ENCODE results near the gene CLCN2. TPM values are rescaled to one million over a fixed set of nuclear protein-coding genes. Genes with fewer than 3 reads are reported as not detected.

CLCN2 gene
- total RNA-seq, 1 experiment from 2014 or later: 22.6 TPM

GRCh38 chr3:184328516-184328915 is 32.9 kb downstream of the CLCN2 start:
- Mint-ChIP-seq H3K36me3 (peaks cover 96% of the 10 kb centered on the region), H3K4me1 (no peaks in the 10 kb centered on the region), H3K27me3 (ENCODE audit: low read depth) (no peaks in the 10 kb centered on the region), H3K9me3 (no peaks in the 10 kb centered on the region), H3K4me3 (no peak overlapping the region), H3K27ac (no peak overlapping the region)
- ChIA-PET POLR2A (no interaction called here), CTCF (no interaction called here)
- DNase-seq (ENCODE audit: low spot score) (no peak), ATAC-seq (no peak)
- TF ChIP-seq, protein P1, sequence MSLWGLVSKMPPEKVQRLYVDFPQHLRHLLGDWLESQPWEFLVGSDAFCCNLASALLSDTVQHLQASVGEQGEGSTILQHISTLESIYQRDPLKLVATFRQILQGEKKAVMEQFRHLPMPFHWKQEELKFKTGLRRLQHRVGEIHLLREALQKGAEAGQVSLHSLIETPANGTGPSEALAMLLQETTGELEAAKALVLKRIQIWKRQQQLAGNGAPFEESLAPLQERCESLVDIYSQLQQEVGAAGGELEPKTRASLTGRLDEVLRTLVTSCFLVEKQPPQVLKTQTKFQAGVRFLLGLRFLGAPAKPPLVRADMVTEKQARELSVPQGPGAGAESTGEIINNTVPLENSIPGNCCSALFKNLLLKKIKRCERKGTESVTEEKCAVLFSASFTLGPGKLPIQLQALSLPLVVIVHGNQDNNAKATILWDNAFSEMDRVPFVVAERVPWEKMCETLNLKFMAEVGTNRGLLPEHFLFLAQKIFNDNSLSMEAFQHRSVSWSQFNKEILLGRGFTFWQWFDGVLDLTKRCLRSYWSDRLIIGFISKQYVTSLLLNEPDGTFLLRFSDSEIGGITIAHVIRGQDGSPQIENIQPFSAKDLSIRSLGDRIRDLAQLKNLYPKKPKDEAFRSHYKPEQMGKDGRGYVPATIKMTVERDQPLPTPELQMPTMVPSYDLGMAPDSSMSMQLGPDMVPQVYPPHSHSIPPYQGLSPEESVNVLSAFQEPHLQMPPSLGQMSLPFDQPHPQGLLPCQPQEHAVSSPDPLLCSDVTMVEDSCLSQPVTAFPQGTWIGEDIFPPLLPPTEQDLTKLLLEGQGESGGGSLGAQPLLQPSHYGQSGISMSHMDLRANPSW (CRISPR knock-in tag; conservative IDR thresholded peaks at IDR 0.05; ENCODE audit: low read depth): no peak
- TF ChIP-seq ZNF263 (CRISPR knock-in tag; IDR thresholded peaks at IDR 0.05; ENCODE audit: low read depth) (no peak), CTCF (IDR thresholded peaks at IDR 0.05) (no peak), ATF3 (CRISPR knock-in tag; conservative IDR thresholded peaks at IDR 0.05) (no peak), TEAD4 (CRISPR knock-in tag; IDR thresholded peaks at IDR 0.05) (no peak), FOXP1 (CRISPR knock-in tag; IDR thresholded peaks at IDR 0.05; ENCODE audit: borderline replicate concordance) (no peak), FOXK1 (CRISPR knock-in tag; IDR thresholded peaks at IDR 0.05) (no peak), JUN (CRISPR knock-in tag; IDR thresholded peaks at IDR 0.05) (no peak), JAZF1 (CRISPR knock-in tag; IDR thresholded peaks at IDR 0.05) (no peak), ZNF219 (CRISPR knock-in tag; IDR thresholded peaks at IDR 0.05; ENCODE audit: borderline replicate concordance) (no peak), MLX (CRISPR knock-in tag; IDR thresholded peaks at IDR 0.05) (no peak), SMAD4 (CRISPR knock-in tag; IDR thresholded peaks at IDR 0.05) (no peak), ARID4B (CRISPR knock-in tag; IDR thresholded peaks at IDR 0.05; ENCODE audit: borderline replicate concordance) (no peak)
- TF ChIP-seq, protein P2, sequence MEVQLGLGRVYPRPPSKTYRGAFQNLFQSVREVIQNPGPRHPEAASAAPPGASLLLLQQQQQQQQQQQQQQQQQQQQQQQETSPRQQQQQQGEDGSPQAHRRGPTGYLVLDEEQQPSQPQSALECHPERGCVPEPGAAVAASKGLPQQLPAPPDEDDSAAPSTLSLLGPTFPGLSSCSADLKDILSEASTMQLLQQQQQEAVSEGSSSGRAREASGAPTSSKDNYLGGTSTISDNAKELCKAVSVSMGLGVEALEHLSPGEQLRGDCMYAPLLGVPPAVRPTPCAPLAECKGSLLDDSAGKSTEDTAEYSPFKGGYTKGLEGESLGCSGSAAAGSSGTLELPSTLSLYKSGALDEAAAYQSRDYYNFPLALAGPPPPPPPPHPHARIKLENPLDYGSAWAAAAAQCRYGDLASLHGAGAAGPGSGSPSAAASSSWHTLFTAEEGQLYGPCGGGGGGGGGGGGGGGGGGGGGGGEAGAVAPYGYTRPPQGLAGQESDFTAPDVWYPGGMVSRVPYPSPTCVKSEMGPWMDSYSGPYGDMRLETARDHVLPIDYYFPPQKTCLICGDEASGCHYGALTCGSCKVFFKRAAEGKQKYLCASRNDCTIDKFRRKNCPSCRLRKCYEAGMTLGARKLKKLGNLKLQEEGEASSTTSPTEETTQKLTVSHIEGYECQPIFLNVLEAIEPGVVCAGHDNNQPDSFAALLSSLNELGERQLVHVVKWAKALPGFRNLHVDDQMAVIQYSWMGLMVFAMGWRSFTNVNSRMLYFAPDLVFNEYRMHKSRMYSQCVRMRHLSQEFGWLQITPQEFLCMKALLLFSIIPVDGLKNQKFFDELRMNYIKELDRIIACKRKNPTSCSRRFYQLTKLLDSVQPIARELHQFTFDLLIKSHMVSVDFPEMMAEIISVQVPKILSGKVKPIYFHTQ (CRISPR knock-in tag; IDR thresholded peaks at IDR 0.05): no peak
- TF ChIP-seq, protein P3, sequence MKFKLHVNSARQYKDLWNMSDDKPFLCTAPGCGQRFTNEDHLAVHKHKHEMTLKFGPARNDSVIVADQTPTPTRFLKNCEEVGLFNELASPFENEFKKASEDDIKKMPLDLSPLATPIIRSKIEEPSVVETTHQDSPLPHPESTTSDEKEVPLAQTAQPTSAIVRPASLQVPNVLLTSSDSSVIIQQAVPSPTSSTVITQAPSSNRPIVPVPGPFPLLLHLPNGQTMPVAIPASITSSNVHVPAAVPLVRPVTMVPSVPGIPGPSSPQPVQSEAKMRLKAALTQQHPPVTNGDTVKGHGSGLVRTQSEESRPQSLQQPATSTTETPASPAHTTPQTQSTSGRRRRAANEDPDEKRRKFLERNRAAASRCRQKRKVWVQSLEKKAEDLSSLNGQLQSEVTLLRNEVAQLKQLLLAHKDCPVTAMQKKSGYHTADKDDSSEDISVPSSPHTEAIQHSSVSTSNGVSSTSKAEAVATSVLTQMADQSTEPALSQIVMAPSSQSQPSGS (CRISPR knock-in tag; IDR thresholded peaks at IDR 0.05; ENCODE audit: borderline replicate concordance, low read depth): no peak
- TF ChIP-seq, protein P4, sequence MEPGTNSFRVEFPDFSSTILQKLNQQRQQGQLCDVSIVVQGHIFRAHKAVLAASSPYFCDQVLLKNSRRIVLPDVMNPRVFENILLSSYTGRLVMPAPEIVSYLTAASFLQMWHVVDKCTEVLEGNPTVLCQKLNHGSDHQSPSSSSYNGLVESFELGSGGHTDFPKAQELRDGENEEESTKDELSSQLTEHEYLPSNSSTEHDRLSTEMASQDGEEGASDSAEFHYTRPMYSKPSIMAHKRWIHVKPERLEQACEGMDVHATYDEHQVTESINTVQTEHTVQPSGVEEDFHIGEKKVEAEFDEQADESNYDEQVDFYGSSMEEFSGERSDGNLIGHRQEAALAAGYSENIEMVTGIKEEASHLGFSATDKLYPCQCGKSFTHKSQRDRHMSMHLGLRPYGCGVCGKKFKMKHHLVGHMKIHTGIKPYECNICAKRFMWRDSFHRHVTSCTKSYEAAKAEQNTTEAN (CRISPR knock-in tag; IDR thresholded peaks at IDR 0.05): no peak
- TF ChIP-seq, protein P5, sequence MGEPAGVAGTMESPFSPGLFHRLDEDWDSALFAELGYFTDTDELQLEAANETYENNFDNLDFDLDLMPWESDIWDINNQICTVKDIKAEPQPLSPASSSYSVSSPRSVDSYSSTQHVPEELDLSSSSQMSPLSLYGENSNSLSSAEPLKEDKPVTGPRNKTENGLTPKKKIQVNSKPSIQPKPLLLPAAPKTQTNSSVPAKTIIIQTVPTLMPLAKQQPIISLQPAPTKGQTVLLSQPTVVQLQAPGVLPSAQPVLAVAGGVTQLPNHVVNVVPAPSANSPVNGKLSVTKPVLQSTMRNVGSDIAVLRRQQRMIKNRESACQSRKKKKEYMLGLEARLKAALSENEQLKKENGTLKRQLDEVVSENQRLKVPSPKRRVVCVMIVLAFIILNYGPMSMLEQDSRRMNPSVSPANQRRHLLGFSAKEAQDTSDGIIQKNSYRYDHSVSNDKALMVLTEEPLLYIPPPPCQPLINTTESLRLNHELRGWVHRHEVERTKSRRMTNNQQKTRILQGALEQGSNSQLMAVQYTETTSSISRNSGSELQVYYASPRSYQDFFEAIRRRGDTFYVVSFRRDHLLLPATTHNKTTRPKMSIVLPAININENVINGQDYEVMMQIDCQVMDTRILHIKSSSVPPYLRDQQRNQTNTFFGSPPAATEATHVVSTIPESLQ (CRISPR knock-in tag; IDR thresholded peaks at IDR 0.05): no peak
- TF ChIP-seq, protein P6, sequence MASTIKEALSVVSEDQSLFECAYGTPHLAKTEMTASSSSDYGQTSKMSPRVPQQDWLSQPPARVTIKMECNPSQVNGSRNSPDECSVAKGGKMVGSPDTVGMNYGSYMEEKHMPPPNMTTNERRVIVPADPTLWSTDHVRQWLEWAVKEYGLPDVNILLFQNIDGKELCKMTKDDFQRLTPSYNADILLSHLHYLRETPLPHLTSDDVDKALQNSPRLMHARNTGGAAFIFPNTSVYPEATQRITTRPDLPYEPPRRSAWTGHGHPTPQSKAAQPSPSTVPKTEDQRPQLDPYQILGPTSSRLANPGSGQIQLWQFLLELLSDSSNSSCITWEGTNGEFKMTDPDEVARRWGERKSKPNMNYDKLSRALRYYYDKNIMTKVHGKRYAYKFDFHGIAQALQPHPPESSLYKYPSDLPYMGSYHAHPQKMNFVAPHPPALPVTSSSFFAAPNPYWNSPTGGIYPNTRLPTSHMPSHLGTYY (CRISPR knock-in tag; IDR thresholded peaks at IDR 0.05): no peak
